ENCODE results near the gene CDKN2D. TPM values are rescaled to one million over a fixed set of nuclear protein-coding genes. Genes with fewer than 3 reads are reported as not detected.
"Not testable (repeated sequence)": the region's sequence is repeated elsewhere in the genome, so short reads cannot be mapped to it uniquely, and the experiment has no call there.

CDKN2D gene
- total RNA-seq, 2 donors from 2014 or later, result 9.3 to 12.5 TPM

DNA sequence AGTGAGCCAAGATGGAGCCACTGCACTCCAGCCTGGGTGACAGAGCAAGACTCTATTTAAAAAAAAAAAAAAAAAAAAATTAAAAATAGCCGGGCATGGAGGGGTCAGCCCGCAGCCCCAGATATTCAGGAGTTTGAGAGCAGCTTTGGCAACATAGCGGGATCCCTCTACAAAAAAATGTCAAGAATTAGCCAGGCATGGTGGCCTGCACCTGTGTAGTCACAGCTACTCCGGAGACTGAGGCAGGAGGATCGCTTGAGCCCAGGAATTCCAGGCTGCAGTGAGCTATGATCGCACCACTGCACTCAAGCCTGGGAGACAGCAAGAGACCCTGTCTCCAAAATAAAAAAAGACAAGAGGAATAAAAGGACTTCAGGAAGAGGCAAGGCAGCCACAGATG lies 17.6 kb upstream of the CDKN2D start:
- no peak for DNase-seq
- peak; percentile 37 for ATAC-seq
- intact Hi-C loops (cut with DNase I, micrococcal nuclease), result loop anchor here in 1 of 2 donors (5.0 kb wide), 1 partner anchor 56 kb away; no protein-coding TSS in a partner anchor

DNA sequence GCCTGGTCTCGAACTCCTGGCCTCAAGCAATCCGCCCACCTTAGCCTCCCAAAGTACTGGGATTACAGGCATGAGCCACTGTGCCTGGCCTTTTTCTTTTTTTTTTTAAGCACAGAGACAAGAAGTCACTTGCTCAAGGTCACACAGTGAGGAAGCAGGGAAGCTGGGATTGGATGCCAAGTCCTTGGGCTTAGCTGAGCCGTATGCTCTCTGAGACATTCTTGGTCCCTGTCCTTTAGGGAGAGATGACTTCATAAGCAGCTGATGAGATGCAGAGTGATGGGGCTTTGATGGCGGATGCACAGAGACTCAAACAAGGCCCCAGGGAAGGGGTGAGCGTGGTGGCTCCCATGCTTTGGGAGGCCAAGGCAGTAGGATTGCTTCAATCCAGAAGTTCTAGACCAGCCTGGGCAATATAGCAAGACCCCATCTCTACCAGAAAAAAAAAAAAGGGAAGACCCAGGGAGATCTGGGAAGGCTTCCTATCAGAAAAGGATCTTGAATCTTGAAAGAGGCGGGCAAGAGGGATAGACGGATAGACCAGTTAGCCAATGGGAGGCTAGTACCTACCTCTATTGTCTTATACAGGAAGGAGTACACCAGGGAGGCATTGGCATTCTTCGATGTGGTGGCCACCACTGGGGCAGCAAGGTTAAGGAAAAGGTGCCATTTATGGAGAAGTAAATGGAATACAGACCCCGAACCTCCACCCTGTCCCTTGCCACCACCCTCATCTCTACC lies 14.4 kb upstream of the CDKN2D start:
- no peak for ATAC-seq
- intact Hi-C loops (cut with DNase I, micrococcal nuclease), result loop anchor here in 1 of 2 donors (5.0 kb wide), 2 partner anchors 59 to 114 kb away; no protein-coding TSS in a partner anchor

DNA sequence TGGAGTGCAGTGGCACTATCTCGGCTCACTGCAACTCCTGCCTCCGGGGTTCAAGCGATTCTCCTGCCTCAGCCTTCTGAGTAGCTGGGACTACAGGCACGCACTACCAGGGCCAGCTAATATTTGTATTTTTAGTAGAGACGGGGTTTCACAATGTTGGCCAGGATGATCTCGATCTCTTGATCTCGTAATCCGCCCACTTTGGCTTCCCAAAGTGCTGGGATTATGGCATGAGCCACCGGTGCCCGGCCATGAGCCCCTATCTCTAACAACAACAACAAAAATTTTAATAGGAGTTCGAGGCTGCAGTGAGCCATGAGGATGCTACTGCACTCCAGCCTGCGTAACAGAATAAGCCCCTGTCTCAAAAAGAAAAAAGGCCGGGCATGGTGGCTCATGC lies 13.3 kb upstream of the CDKN2D start:
- intact Hi-C loops (cut with DNase I, micrococcal nuclease), result loop anchor here in 1 of 2 donors (5.0 kb wide), 2 partner anchors 60 to 115 kb away; no protein-coding TSS in a partner anchor
- no peak for ATAC-seq

More for the DNA sequence above, 14.4 kb upstream of the CDKN2D start:
- no peak for DNase-seq

DNA sequence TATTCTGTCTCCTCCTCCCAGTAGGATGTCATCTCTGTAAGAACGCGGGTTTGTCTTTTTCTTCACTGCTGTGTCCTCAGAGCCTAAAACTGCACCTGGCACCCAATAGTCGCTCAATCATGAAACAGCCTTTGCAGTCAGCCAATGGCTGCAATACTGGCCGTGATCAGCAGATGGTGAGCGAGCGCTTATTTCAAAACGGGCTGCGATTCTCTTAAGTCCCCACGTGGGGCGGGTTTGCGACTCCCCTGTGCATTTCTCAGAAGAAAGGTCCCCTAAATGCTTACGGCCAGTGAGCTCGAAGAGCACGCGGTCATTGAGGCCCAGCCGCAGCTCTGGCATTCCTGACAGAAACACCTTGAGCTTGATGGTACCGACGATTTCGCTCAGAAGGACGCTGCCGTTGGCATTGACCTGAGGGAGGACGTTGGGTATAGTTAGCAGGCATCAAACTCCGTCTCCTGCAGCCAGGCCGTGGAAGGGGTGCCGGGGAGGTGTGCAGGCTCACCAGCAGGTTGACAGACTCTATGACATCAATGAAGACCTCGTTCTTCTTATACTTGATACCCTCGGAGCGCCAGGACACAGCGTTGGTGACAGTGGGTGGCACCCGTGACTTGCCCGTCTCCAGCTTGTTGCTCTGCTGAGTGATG lies 12.3 kb upstream of the CDKN2D start:
- intact Hi-C loops (cut with DNase I, micrococcal nuclease), result loop anchor here in 1 of 2 donors (5.0 kb wide), 2 partner anchors 61 to 116 kb away; no protein-coding TSS in a partner anchor
- ATAC-seq, result peak; percentile 93

More for the DNA sequence above, 13.3 kb upstream of the CDKN2D start:
- no peak for DNase-seq

DNA sequence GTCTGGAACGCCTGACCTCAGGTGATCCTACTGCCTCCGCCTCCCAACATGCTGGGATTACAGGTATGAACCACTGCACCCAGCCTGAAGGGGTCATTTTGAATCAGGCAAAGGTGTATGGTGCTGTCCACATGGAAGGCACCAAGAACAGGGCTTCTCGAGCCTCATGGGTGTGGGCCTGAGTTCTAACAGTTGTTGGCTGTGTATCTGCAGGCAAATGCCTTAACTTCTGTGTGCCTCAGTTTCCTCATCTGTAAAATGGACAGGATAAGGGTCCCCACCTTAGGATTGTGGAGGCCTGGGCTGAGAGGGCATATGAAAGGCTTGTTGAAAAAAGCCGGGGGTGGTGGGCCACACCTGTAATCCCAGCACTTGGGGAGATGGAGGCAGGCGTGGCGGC lies 9.2 kb upstream of the CDKN2D start:
- intact Hi-C loops (cut with DNase I, micrococcal nuclease), result no loop called here
- DNase-seq (no peak), ATAC-seq (no peak)

More for the DNA sequence above, 12.3 kb upstream of the CDKN2D start:
- peak; percentile 73 to 92 for DNase-seq

DNA sequence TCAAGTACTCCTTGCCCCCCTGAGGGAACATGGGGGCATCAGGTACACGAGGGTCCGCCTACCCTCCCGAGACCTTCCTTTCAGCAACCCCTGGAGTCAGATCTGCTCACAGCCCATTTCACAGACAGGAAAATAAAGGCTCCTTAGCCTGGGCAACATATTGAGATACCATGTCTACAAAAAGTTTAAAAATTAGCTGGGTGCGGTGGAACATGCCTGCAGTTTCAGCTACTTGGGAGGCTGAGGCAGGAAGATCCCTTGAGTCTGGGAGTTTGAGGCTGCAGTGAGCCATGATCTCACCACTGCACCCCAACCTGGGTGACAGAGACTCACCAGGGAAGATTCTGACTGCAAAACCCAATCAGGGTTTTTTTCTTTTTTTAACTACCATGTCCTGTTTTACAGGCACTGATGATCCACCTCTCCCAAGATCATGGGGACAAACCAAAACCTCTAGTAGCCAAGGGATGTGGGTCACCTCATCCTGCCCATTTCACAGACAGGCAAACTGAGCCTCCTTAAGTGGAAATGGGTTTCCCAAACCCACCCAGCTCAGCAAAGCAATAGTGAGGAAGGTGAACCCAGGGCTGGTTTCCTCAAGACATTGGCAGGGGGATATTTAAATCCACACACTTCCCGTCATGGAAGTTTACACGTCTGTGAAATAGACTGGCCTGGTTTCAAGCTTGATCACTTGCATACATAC lies 6.4 kb upstream of the CDKN2D start:
- no peak for ATAC-seq
- intact Hi-C loops (cut with DNase I, micrococcal nuclease), result no loop called here

DNA sequence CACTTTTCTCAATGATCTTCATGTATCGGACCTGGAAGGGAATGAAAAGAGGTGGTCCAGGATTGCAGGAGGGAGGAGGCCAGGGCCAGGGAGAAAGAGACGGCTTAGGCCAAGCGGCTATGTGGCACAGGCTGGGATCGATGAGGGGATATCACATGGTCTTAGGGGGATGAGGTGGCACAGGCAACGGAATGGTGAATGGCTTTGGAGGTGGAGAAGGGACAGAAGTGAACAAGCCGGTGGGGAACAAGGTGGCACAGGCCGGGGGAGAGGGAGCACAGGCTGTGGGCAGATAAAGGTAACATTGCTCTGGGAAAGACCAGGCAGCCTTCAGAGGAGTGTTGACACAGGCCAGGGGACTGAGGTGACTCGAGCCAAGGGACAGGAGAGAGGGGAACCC lies 5.7 kb upstream of the CDKN2D start:
- DNase-seq (no peak), ATAC-seq (no peak)
- intact Hi-C loops (cut with DNase I, micrococcal nuclease), result no loop called here

More for the DNA sequence above, 6.4 kb upstream of the CDKN2D start:
- DNase-seq, result no peak

DNA sequence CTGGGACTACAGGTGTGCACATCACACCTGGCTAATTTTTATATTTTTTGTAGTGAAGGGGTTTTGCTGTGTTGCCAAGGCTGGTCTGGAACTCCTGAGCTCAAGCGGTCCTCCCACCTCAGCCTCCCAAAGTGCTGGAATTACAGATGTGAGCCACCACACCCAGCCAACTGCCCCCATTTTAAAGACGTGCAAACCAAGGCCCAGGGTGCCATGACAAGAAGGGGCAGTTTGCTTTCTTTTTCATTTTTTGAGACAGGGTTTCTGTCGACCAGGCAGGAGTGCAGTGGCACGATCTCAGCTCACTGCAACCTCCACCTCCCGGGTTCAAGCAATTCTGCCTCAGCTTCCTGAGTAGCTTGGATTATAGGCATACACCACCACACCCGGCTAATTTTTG lies 5.0 kb upstream of the CDKN2D start:
- intact Hi-C loops (cut with DNase I, micrococcal nuclease); DNase-seq; ATAC-seq: not testable (repeated sequence)

DNA sequence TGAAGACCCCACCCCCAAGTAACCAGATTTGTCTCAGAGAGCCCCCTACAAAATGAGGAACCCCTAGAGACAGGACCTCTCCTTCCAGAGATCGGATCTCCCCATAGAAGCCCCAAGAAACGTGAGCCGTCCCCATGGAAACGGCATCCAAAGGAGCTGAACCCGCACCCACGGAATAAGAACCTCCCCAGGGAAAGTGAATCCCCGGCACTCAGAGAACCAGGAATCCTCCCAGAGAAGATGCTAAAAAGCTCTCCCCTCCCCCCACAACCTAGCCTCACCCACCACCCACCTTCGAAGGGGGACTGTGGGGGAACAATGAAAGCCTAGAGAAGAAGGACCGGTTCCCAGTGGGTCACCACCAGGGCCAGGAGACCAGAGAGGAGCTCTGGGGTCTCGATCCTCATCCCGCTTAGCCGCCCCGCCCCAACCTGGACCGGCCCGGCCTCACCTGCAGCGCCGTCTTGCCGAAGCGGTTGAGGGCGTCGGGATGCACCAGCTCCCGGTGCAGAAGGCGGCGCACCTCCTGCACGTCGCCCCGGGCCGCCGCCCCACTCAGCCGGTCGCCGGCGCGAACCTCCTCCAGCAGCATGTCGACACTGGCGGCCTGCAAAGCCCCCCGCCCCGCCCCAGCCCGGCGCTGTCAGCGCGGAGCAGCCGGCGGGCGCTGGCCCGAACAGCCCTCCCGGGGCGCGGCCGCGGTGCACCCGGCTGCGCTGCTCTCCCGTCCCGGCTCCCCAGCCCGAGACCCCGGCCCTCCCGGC lies 535 bp downstream of the CDKN2D start:
- ATAC-seq (peak; percentile 32), DNase-seq (peak; percentile 54 to 72)
- intact Hi-C loops (cut with DNase I, micrococcal nuclease), result no loop called here

DNA sequence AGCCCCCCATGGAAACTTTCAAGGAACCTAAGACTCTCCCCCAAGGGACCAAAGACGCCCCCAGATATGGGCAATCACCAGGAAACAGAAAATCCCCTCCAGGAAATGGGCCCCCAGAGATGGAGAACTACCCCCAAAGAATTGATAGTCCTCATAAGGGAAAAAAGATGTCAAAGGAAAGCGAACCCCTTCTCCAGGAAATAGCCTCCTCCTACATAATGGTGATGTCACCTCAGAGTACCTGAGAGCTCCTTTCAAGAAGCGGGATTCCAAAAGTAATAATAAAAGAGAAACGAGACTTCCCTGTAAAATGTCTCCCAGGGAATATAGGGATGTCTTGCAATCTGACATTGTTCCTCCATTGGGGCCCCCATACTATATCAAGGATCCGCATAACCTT lies 1.1 kb downstream of the CDKN2D start:
- ATAC-seq, result no peak
- DNase-seq, result no peak
- intact Hi-C loops (cut with DNase I, micrococcal nuclease), result no loop called here

DNA sequence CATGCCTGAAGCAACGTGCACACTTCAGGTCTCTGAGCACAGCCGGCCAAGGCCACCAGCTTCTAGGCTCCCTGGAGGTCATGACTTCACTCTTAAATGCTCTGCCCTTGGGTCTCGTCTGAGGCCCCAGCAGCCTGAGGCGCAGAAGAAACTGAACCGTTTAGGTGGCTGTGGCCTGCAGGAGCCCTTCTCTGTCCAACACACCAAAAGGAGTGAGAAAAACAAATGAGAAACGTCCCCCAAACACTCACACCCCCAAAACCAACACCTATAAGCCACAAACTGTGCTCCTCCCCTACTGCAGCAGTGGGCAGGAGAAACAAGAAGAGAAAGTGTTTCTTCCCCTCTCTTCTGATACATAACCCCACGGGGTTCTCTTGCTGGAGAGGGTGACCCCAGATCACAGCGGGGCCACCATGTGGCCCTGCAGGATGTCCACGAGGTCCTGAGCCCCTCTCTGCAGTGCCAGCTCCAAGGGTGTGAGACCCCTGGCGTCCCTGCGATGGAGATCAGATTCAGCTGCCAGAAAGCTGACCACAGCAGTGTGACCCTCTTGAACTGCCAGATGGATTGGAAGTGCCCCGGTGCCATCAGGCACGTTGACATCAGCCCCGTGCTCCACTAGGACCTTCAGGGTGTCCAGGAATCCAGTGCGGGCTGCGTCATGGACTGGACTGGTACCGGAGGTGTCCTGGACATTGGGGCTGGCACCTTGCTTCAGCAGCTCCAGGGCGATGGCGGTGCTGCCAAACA lies 1.9 kb downstream of the CDKN2D start:
- peak; percentile 45 to 50 for DNase-seq
- no peak for ATAC-seq
- intact Hi-C loops (cut with DNase I, micrococcal nuclease), result no loop called here

DNA sequence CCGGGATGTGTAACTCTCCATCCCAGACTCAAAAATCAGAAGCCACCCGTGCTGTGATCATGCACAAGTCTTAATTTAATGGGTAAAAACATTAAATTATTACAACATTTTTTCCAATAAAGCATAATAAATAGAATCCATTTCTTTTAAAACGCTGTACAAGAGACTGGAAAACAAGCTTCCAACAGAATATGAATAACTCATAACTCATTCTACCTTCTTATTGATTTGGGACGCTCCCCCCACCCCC lies 2.4 kb downstream of the CDKN2D start:
- DNase-seq, result no peak
- intact Hi-C loops (cut with DNase I, micrococcal nuclease), result no loop called here
- no peak for ATAC-seq

DNA sequence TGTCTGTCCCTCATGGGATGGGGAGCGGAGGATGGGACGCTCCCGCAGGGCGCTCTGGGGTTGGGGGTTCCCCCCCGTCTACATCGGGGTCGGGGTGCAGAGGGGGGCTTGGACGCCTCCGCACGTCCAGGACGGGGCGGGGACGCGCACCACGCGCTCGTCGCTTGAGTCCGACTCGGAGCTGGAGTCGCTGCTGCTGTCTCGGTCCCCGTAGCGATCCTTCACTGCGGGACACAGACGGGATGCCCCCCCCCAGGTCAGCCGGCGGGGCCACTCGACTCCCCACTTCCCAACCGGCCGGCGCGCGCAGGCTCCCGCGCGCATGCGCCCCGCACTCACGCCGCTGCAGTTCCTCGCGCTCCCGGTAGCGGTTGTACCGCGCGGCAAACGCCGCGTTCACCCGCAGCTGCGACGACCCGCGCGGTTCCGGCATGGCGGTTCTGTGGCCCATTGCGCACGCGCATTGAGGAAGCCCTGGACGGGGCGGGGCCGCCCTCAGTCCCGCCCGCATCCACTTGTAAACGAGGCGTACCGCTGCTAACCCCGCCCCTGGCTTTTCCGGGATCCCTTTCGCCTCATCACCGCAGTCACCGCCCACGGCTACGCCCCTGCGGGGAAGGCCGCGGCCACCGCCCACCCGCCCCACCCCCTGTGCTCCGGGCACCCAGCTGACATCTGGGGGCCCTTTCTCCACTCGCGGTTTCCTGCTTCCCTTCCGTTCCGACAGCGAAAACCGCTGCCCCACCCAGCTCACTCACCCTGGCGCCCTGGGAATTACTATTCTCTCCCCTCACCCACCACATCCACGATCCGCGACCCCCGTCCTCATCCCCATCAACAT lies 3.0 kb downstream of the CDKN2D start, which contains the start of gene KRI1:
Gene KRI1 (minus strand): TSS at position 444 of the 841 bp plus-strand sequence. CDS start 11 bp downstream, at position 433.
- ATAC-seq (peak; percentile 76), DNase-seq (peak; percentile 99)
- intact Hi-C loops (cut with DNase I, micrococcal nuclease), result no loop called here

DNA sequence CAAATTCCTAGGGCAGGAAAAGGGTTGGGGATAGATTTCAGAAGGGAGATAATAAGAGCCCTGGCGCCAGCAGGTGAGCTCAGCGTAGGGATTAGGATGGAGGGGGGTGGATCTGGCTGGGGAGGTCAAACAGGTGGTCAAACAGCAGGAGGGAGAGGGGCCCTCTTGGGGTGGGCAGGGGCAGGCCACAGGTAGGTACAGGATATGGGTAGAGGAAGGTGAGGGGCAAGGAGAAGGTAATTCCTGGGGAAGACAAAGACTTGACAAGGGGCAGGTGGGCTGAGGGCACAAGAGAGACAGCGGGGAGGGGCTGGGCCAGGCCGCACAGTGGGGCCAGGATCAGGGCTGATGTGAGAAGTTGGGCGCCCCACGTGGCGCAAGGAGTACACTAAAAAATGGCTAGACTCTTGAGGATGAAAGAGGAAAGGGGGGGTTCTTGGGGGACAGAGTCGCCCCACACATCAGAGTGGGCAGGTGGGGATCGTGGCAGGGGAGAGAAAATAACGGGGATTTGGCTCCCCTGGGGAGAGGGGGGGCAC lies 3.7 kb downstream of the CDKN2D start:
- intact Hi-C loops (cut with DNase I, micrococcal nuclease), result no loop called here

DNA sequence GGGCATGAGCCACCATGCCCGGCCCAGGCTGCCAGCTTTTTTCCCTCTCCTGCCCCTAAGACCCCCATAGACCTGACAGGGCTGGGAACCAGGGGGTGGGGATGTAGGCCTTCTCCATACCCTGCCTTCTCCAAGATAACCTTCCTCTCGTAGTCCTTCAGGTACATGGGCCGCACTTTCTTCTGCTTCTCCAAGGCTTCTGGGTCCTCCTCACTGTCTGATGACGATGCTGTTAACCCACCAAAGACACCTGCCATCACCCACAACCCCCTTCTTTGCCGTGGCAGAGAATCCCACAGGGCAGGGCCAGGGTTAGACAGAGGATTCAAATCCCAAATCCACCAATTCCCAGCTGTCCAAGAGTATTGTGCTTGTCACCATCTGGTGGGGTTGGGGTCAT lies 6.2 kb downstream of the CDKN2D start:
- DNase-seq (no peak), ATAC-seq (no peak)
- intact Hi-C loops (cut with DNase I, micrococcal nuclease), result no loop called here

More for the DNA sequence above, 3.7 kb downstream of the CDKN2D start:
- ATAC-seq (no peak), DNase-seq (peak; percentile 58 to 70)

DNA sequence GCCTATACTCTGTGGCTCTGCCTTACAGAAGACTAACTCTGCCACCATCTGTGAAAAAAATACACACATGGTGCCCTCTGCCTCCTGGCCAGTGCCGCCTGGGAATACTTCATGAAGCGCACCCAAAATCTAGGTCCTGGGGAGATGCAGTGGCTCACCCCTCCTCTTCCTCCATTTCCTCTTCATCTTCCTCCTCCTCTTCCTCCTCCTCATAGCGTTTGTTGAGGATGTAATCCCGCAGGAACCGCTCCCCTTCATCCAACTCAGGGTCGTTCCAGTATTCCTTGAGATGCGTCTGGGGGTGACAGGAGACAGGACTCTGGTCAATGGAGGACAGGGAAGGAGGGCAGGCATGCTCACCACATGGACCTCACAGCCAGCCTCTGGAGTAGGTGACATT lies 8.6 kb downstream of the CDKN2D start:
- DNase-seq, result no peak
- ATAC-seq, result no peak
- intact Hi-C loops (cut with DNase I, micrococcal nuclease), result no loop called here

DNA sequence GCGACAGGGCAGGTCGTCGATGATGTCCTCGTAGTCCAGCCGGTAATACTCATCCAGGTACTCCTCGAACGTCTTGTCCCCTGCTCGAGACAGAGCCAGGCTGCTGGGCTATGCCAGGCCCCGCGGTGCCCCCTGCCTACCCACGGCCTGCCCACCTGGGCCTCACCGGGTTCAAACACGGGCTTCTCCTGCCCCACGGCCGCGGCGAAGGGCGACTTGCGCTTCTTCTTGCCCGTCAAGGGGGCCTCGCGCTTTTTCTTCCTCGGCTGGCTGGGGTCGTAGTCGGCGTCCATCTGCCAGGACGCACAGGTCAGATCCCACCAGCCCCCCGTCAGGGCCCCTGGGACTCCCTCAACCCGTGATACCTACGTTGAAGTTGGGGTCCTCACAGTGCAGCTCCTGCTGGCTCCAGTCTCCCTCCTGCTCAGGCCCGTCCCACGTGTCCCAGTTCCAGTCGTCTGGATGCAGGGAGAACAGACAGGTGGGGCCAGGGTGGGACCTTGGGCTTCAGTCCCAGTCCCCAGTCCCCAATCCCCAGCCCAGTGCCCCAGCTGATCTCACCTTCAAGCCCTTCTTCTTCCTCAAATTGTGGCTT lies 11.1 kb downstream of the CDKN2D start:
- no peak for DNase-seq
- ATAC-seq, result no peak
- intact Hi-C loops (cut with DNase I, micrococcal nuclease), result no loop called here

Data from left colon (tissue), 2 donors.